Measurements from ENCODE around the gene LINGO1.

The LINGO1 gene

DNA sequence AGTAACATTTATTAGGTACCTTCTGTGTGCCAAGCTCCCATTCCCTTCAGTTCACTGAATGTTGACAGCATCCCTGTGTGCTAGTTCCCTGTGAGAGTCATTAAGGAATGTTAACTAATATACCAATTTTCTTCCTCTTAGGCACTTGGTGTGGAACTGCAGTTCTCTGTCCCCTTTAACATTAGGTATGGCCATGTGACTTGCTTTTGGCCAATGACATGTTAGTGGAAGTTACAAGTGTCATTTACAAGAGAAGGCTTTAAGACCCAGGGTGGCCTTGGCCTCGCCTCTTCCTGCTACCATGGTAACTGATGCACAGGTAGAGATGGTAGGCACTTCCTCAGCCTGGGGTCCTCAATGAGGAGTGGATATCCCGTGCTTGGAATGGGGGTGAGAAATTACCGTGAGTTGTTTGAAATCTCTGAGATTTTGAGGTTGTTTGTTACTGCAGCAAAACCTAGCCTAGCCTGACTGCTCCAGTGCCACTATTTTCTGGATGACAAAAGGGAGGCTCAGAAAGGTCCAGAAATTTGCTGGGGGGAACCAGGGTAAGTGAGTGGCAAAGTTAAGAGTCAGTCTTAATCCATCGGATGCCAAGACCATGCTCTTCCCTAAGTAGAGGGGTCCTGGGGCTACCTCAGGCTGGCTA is 21.2 kb upstream of the LINGO1 start:
- Histone ChIP-seq H3K4me3 (ENCODE audit: low read length in 2 of 2) (no peak overlapping the region), H3K4me1 (ENCODE audit: control insufficient read depth, insufficient read depth, low read length) (no peaks in the 10 kb centered on the region), H3K9me3 (ENCODE audit: control insufficient read depth in 2 of 2, low read length in 2 of 2) (peaks cover 4 to 9% of the 10 kb centered on the region in 2 donors), H3K9ac (ENCODE audit: low read length in 2 of 2) (no peak overlapping the region), H3K36me3 (ENCODE audit: control insufficient read depth in 2 of 2, insufficient read depth in 2 of 2, low read length in 2 of 2) (no peaks in the 10 kb centered on the region), H3K27me3 (ENCODE audit: control insufficient read depth in 1 of 2, insufficient read depth in 2 of 2, low read length in 2 of 2) (peaks cover 8 to 21% of the 10 kb centered on the region in 2 donors), H3K27ac (ENCODE audit: low read length) (no peak overlapping the region)

DNA sequence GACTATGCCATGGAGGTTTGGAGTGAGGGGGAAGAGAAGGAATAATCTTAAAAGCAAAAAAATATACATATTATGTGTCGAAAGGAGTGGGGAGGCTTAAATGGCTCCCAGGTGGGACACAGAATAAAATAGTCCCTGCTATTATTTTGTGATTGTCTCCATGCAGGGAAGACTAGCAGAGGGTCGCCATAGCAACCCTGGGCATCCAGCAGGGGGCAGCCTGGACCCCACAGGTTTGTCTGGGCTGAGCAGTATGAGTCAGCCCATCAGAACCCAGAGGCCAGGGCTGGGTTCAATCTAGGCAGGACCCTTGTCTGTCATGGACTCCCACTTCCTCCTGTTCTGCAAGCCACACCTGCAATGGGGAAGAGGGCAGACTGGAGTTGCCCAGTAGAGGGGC is 17.6 kb upstream of the LINGO1 start:
- H3K36me3 ChIP-seq (ENCODE audit: control insufficient read depth in 2 of 2, insufficient read depth in 2 of 2, low read length in 2 of 2), result no peaks in the 10 kb centered on the region
- peaks cover 4 to 9% of the 10 kb centered on the region in 2 donors for H3K9me3 ChIP-seq (ENCODE audit: control insufficient read depth in 2 of 2, low read length in 2 of 2)
- H3K9ac ChIP-seq (ENCODE audit: low read length in 2 of 2), result no peak overlapping the region
- H3K4me3 ChIP-seq (ENCODE audit: low read length in 2 of 2), result no peak overlapping the region
- no peaks in the 10 kb centered on the region for H3K4me1 ChIP-seq (ENCODE audit: control insufficient read depth, insufficient read depth, low read length)
- H3K27ac ChIP-seq (ENCODE audit: low read length), result no peak overlapping the region
- peaks cover 4 to 8% of the 10 kb centered on the region in 2 donors for H3K27me3 ChIP-seq (ENCODE audit: control insufficient read depth in 1 of 2, insufficient read depth in 2 of 2, low read length in 2 of 2)

DNA sequence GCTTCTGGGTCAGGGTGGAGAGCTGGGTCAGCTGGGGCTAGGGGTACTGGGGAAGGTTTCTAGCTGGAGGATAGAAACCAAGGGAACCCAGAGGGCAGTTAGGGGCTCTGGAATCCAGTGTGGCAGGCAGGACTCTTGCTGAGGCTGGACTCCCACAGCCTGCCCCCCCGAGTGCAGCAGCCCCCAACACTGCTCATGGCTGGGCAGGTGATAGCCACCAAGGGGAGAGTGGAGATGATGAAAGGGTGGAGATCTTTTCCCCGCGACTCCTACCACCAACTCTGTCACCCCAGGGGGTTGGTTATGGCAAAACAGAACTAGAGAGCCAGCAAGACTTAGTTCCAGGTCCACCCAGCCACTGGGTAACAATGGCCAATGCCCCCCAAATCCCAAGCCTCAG is 16.9 kb upstream of the LINGO1 start:
- Histone ChIP-seq H3K9me3 (ENCODE audit: control insufficient read depth in 2 of 2, low read length in 2 of 2) (peaks cover 4 to 9% of the 10 kb centered on the region in 2 donors), H3K4me1 (ENCODE audit: control insufficient read depth, insufficient read depth, low read length) (no peaks in the 10 kb centered on the region), H3K4me3 (ENCODE audit: low read length in 2 of 2) (no peak overlapping the region), H3K36me3 (ENCODE audit: control insufficient read depth in 2 of 2, insufficient read depth in 2 of 2, low read length in 2 of 2) (no peaks in the 10 kb centered on the region), H3K27ac (ENCODE audit: low read length) (no peak overlapping the region), H3K9ac (ENCODE audit: low read length in 2 of 2) (no peak overlapping the region), H3K27me3 (ENCODE audit: control insufficient read depth in 1 of 2, insufficient read depth in 2 of 2, low read length in 2 of 2) (peaks cover 0 to 2% of the 10 kb centered on the region in 2 donors)

DNA sequence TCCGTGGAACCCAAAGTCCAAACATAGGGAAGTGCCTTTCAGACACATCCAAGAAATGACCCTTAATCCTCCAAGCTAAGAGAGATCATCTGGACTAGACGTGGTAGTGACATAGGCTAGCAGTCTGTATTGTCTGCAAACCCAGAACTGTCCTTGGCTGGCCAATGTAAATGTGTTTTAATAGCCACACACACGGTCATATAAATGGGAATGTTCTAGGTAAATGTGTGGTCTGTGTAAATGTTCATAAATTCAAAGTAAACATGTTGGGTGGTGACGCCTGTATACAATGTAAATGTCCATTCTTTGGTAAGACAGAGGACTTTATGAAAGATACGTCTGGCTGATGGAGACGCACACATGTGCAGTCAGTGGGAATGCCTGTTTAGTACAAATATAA is 16.3 kb upstream of the LINGO1 start:
- no peaks in the 10 kb centered on the region for H3K36me3 ChIP-seq (ENCODE audit: control insufficient read depth in 2 of 2, insufficient read depth in 2 of 2, low read length in 2 of 2)
- H3K4me1 ChIP-seq (ENCODE audit: control insufficient read depth, insufficient read depth, low read length), result no peaks in the 10 kb centered on the region
- peaks cover 2 to 5% of the 10 kb centered on the region in 2 donors for H3K9me3 ChIP-seq (ENCODE audit: control insufficient read depth in 2 of 2, low read length in 2 of 2)
- no peak overlapping the region for H3K9ac ChIP-seq (ENCODE audit: low read length in 2 of 2)
- no peak overlapping the region for H3K4me3 ChIP-seq (ENCODE audit: low read length in 2 of 2)
- H3K27ac ChIP-seq (ENCODE audit: low read length), result no peak overlapping the region
- peaks cover 0 to 2% of the 10 kb centered on the region in 2 donors for H3K27me3 ChIP-seq (ENCODE audit: control insufficient read depth in 1 of 2, insufficient read depth in 2 of 2, low read length in 2 of 2)

DNA sequence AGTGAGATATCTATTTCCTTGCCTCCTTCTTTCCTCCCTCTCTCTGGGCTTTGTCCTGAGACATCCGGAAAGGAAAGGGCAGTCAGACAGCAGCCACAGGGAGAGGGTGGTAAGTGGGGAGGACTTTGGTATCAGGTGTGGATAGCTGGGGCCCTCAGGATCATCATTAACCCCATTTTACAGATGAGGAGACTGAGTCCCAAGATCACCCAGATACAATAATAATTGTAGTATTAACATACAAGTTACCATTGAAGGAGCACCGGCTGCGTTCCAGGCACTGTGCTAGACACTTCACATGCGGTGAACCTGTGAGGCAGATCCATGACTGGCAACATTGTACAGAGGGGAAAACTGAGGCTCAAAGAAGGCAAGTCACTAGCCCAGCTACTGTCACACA is 15.2 kb upstream of the LINGO1 start:
- H3K9ac ChIP-seq (ENCODE audit: low read length in 2 of 2), result no peak overlapping the region
- H3K9me3 ChIP-seq (ENCODE audit: control insufficient read depth in 2 of 2, low read length in 2 of 2), result no peaks in the 10 kb centered on the region
- H3K4me3 ChIP-seq (ENCODE audit: low read length in 2 of 2), result no peak overlapping the region
- H3K27me3 ChIP-seq (ENCODE audit: control insufficient read depth in 1 of 2, insufficient read depth in 2 of 2, low read length in 2 of 2), result peaks cover 2 to 3% of the 10 kb centered on the region in 2 donors
- no peak overlapping the region for H3K27ac ChIP-seq (ENCODE audit: low read length)
- H3K36me3 ChIP-seq (ENCODE audit: control insufficient read depth in 2 of 2, insufficient read depth in 2 of 2, low read length in 2 of 2), result no peaks in the 10 kb centered on the region
- no peaks in the 10 kb centered on the region for H3K4me1 ChIP-seq (ENCODE audit: control insufficient read depth, insufficient read depth, low read length)

DNA sequence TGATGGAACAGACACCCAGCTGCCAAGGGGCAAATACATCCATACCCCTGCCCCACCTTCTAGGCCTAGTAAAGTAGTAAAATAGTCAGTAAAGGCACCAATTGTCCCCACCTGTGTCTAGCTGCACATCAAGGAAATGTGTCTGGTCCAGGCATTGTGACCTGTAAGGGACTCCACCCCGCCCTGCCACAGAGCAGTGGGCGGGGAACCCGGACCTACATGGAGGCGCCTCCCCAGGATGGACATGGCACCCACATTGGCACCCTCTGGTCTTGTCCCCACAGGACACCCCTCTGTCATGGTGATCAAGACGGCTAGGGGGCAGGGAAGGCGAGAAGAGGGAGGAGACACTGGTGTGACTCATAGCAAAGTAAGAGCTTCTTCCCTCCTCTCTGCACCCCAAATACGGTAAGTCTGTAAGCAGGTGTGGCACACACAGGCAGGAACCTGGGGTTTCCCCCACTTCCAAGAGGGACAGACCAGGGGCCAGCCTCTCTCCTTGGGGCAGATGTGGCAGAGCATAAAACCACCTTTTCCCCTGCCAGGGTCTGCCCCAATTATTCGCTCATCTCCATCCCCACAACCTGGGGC is 13.5 kb upstream of the LINGO1 start:
- no peaks in the 10 kb centered on the region for H3K9me3 ChIP-seq (ENCODE audit: control insufficient read depth in 2 of 2, low read length in 2 of 2)
- H3K27ac ChIP-seq (ENCODE audit: low read length), result no peak overlapping the region
- H3K9ac ChIP-seq (ENCODE audit: low read length in 2 of 2), result no peak overlapping the region
- H3K4me3 ChIP-seq (ENCODE audit: low read length in 2 of 2), result no peak overlapping the region
- H3K27me3 ChIP-seq (ENCODE audit: control insufficient read depth in 1 of 2, insufficient read depth in 2 of 2, low read length in 2 of 2), result peaks cover 2 to 5% of the 10 kb centered on the region in 2 donors
- H3K36me3 ChIP-seq (ENCODE audit: control insufficient read depth in 2 of 2, insufficient read depth in 2 of 2, low read length in 2 of 2), result no peaks in the 10 kb centered on the region
- no peaks in the 10 kb centered on the region for H3K4me1 ChIP-seq (ENCODE audit: control insufficient read depth, insufficient read depth, low read length)

DNA sequence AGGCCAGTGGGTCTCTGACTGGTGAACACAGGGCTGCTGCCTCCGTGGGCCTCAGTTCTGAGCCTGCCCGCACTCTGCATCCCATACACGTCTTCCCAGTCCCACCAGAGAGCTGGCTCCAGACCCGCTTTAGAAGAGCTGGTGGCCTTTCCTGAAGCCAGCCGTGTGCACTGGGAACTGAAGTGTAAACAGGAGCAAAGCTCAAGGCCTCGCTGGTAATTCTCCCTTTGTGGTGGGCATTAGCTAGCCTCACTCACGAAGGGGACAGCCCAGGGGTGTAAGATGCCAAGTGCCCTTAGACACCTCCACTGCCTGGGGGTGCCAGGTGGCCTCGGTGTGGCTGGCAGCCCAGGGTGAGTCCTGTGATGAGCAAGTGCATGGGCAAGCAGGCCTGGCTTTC is 12.9 kb upstream of the LINGO1 start:
- Histone ChIP-seq H3K9ac (ENCODE audit: low read length in 2 of 2) (no peak overlapping the region), H3K27ac (ENCODE audit: low read length) (no peak overlapping the region), H3K9me3 (ENCODE audit: control insufficient read depth in 2 of 2, low read length in 2 of 2) (no peaks in the 10 kb centered on the region), H3K36me3 (ENCODE audit: control insufficient read depth in 2 of 2, insufficient read depth in 2 of 2, low read length in 2 of 2) (no peaks in the 10 kb centered on the region), H3K4me1 (ENCODE audit: control insufficient read depth, insufficient read depth, low read length) (no peaks in the 10 kb centered on the region), H3K27me3 (ENCODE audit: control insufficient read depth in 1 of 2, insufficient read depth in 2 of 2, low read length in 2 of 2) (peaks cover 2 to 7% of the 10 kb centered on the region in 2 donors), H3K4me3 (ENCODE audit: low read length in 2 of 2) (no peak overlapping the region)

DNA sequence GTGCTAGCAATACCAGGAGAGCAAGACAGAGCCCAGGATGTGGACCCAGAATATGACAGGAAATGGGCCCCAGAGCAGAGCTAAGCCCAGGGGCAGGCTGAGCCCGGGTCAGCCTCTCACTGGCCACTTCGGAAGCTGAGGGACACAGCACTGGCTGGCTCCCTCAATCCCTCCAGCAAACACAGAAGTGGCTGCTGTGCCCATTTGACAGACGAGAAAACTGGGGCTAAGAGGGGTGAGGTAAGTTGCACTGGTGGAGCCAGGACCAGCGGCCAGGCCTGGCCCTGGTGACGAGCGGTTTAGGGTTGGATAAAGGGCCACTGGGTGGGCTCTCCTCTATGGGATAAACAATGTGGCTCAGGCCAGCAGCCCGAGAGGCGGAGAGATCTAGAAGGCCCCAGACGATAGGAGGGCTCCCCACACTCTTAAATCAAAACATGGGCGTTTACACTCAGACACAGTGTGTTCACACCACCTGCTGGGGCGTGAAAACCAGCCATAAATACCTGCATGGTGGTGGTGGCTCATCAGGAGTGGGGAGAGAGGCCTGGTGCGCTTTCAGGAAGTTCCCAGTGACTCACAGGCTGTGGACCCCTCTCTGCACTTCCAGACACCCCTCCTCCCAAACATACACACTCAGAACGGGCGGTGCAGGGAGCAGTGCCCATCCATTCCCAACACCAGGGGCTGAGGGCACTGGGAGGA is 12.0 kb upstream of the LINGO1 start:
- peaks cover 2 to 11% of the 10 kb centered on the region in 2 donors for H3K27me3 ChIP-seq (ENCODE audit: control insufficient read depth in 1 of 2, insufficient read depth in 2 of 2, low read length in 2 of 2)
- H3K27ac ChIP-seq (ENCODE audit: low read length), result no peak overlapping the region
- H3K9me3 ChIP-seq (ENCODE audit: control insufficient read depth in 2 of 2, low read length in 2 of 2), result no peaks in the 10 kb centered on the region
- no peak overlapping the region for H3K4me3 ChIP-seq (ENCODE audit: low read length in 2 of 2)
- H3K9ac ChIP-seq (ENCODE audit: low read length in 2 of 2), result no peak overlapping the region
- no peaks in the 10 kb centered on the region for H3K4me1 ChIP-seq (ENCODE audit: control insufficient read depth, insufficient read depth, low read length)
- H3K36me3 ChIP-seq (ENCODE audit: control insufficient read depth in 2 of 2, insufficient read depth in 2 of 2, low read length in 2 of 2), result no peaks in the 10 kb centered on the region

DNA sequence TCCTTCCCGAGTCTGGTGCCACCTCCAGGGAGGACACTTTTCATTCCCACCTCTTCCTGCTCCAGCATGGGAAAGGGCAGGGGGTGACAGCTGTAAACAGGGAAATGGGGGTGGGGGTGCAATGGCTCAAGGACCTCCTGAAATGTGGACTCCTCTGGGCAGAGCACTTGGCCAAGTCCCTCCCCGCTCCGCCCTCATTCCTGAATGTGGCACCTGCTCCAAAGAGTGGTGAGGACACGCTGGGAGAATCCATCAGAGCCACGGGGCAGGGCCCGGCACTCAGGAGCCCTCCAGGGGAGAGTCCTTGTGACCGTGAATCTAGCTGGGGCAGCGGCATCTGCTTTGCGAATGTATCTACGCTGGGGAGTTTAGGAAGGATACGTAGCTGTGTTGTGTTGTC is 11.1 kb upstream of the LINGO1 start:
- Histone ChIP-seq H3K36me3 (ENCODE audit: control insufficient read depth in 2 of 2, insufficient read depth in 2 of 2, low read length in 2 of 2) (no peaks in the 10 kb centered on the region), H3K9ac (ENCODE audit: low read length in 2 of 2) (no peak overlapping the region), H3K4me3 (ENCODE audit: low read length in 2 of 2) (no peak overlapping the region), H3K27ac (ENCODE audit: low read length) (no peak overlapping the region), H3K9me3 (ENCODE audit: control insufficient read depth in 2 of 2, low read length in 2 of 2) (no peaks in the 10 kb centered on the region), H3K27me3 (ENCODE audit: control insufficient read depth in 1 of 2, insufficient read depth in 2 of 2, low read length in 2 of 2) (peaks cover 4 to 11% of the 10 kb centered on the region in 2 donors), H3K4me1 (ENCODE audit: control insufficient read depth, insufficient read depth, low read length) (no peaks in the 10 kb centered on the region)

DNA sequence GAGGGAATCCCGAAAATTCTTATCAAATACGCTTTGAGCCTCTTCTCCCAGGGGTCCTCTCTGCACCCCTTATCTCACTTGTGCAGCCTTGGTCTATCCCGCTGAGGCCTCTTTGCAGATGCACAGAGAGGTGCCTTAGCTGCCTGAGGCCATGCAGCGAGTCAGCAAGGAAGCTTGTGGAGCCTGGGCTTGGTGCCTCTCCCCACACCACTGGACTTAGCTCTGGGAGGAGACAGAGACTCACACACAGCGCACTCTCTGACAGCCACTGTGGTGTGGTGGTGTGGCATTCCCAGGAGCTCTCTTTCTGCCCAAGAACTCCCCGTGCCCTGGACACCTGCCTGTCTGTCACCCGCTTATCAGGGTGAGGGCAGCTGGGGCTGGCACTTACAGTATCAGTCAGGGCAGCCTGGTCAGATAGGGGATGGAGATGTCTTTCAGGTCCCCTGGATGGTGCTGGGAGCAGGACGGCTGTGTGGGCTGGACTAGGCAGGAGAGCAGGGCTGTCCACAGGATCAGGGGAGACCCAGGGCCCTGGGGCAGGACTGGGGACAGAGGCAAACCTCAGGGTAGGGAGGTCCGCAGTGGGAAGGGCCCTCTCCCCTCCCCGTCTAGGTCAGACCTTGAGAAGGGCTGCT is 10.2 kb upstream of the LINGO1 start:
- no peak overlapping the region for H3K9ac ChIP-seq (ENCODE audit: low read length in 2 of 2)

More for the DNA sequence above, 10.2 kb upstream of the LINGO1 start:
- no peak overlapping the region for H3K4me3 ChIP-seq (ENCODE audit: low read length in 2 of 2)
- no peaks in the 10 kb centered on the region for H3K36me3 ChIP-seq (ENCODE audit: control insufficient read depth in 2 of 2, insufficient read depth in 2 of 2, low read length in 2 of 2)
- H3K27ac ChIP-seq (ENCODE audit: low read length), result no peak overlapping the region
- H3K4me1 ChIP-seq (ENCODE audit: control insufficient read depth, insufficient read depth, low read length), result no peaks in the 10 kb centered on the region
- no peaks in the 10 kb centered on the region for H3K9me3 ChIP-seq (ENCODE audit: control insufficient read depth in 2 of 2, low read length in 2 of 2)
- peaks cover 4 to 11% of the 10 kb centered on the region in 2 donors for H3K27me3 ChIP-seq (ENCODE audit: control insufficient read depth in 1 of 2, insufficient read depth in 2 of 2, low read length in 2 of 2)

Data from stomach smooth muscle (tissue), 2 donors.